Inflammatory macrophage treated with lipopolysaccharide for 4 hours (primary cell): ENCODE results near the gene CD58.
"Not testable (repeated sequence)": the region's sequence is repeated elsewhere in the genome, so short reads cannot be mapped to it uniquely, and the experiment has no call there.

Source experiments
- DNase-seq: peaks from one replicate; pipeline ENCODE4 v3.0.0-alpha.2; 2020

The CD58 gene, protein sequence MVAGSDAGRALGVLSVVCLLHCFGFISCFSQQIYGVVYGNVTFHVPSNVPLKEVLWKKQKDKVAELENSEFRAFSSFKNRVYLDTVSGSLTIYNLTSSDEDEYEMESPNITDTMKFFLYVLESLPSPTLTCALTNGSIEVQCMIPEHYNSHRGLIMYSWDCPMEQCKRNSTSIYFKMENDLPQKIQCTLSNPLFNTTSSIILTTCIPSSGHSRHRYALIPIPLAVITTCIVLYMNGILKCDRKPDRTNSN

DNA sequence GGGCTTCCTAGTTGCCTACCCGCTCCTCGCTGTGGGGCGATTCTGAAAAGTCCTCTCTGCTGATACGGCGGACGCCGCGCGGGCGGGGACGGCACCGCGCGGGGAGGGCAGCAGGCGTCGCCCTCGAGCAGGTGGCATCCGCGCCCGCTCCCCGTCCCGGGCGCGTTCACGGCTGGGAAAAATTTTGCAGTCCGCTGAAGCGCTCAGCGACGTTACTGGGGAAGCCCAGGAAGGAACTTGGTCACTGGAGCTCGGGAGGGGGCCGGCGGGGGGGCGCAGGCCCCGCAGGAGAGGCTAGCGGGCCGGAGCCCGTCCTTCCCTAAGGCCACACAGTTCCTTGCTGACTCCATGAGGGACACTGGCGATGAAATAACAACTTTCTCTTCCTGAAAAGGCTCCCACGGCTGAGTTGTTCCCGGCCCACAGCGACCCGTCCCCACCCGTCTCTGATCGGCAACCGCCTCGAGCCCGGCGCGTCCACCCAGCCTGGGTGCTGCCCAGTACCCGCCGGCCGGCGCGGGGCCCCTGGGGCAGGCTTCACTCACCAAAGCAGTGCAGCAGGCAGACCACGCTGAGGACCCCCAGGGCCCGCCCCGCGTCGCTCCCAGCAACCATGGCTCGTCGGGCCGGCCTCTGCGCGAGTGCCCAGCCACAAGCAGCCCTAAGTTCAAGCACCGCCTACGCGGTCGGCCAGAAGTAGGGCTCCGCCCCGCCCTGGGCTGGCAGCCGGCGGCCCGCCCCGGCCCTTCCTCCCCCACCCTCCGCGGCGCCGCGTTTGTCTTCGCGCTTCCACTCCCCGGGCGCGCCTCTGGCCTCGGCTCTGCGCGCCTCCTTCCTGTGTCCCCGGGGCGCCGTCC is at the start of gene CD58:
Gene CD58 (minus strand): TSS at position 669 of the 857 bp plus-strand sequence. CDS start 54 bp downstream, at position 615.
- DNase-seq = peak; percentile 97

DNA sequence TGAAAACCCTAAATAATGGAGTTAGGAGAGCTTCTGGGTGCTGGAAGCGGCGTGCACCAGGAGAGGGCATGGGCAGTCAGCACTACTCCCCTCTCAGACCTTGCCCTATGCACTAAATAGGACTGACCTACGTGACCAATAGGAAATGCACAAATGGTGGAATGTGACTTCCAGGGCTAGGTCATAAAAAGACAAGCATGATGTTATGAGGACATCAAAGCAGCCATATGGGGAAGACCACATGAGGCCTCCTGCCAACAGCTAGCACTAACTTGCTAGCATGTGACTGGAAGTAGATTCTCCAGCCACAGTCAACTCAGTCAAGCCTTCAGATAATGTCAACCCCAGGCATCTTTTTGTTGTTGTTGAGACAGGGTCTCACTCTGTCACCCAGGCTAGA is 49.6 kb upstream of the CD58 start:
- not testable (repeated sequence) for DNase-seq

DNA sequence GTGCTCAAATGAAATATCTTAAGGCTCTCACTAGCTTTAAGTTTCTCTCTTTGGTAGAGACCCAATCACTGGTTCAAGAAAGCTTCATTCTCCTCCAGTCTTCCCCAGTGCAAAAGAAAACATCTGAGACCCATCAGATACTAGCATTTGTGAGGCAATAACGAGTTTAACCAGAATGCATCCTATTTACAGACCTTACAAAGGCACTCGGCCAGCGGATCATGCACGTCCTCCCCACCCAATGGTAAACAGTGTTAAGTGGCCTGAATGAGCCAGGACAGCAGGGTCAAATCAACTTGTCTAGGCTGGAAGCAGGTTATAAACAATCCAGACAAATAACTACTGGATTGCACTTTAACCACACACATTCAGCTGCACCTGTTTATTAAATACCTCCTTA is 48.3 kb upstream of the CD58 start:
- DNase-seq = not testable (repeated sequence)

DNA sequence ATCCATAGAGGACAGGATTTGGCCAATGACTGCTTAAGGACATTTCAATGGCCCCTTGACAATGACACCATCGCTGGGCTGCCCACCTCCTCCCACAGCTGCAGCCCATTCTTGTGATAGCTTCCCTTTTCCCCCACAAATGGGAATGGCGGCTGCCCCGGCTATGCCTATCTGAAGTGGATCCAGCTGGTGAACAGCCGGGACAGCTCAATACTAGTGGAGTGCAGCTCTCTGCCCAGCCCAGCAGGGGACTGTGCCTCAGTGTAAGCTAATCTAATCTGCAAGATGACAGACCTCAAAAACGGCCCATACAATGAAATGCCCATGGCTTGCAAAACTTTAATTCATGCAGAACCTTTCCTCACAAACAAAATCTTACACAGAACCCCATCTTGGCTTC is 47.0 kb upstream of the CD58 start:
- DNase-seq = not testable (repeated sequence)

DNA sequence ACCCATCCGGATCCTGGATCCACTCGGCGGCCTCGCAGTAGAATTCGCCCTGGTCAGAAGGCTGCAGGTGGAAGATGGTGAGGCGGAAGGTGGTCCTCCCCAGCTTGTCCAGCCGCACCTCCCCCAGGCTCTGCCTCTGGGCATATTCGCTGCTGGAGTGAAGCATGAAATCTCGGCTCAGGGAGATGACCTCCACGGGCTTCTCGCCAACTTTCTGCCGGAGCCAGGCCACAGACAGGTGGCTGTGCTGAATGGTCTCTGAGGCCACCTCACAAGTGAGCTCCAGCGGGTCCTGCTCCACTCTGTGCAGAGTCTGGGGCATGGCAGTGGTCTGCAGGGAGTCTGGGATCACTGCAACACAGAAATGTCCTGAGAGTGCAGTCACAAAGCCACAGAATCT is 43.0 kb upstream of the CD58 start:
- DNase-seq = not testable (repeated sequence)

DNA sequence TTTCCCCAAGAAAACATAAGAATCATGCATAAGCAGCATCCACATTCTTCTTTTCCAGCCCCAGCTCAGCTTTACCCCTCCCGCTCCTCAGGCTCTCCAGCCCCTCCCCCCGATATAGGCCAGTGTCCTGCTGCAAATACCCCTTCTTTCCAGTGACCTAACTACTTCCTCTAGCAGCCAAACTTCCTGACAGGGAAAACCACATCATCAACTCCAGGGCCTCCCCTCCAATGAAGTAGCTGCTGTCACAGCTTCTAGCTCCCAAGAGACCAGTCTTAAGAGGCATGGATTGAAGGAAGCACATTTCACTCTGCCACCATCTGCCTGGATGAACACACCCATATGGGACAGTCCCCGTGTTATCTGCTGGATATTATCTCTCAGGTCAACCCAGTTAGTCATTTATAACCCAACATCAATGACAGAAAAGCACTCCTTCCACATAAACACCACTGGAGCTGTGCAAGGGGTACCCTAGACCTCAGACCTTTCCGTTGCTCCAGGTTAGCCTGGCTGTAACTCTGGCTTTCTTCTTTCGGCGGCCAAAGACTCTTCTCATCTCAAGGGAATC is 39.1 kb upstream of the CD58 start:
- not testable (repeated sequence) for DNase-seq

DNA sequence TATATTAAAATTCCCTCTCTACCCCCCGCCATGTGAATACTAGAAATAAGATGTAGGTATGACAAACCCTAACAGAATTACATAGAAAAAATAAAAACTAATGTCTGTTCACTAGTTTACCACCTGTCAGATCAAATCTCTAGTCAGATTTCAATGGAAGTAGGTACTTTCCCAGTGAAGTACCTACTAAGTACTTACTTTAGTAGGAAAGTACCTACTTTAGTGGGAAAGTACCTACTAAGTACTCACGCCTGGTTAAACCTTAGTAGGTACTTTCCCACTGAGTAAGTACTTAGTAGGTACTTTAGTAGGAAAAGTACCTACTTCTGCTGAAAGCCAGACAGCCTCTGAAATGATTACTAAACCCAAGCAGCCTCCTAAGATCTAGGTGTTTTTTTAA is 38.0 kb upstream of the CD58 start:
- not testable (repeated sequence) for DNase-seq

DNA sequence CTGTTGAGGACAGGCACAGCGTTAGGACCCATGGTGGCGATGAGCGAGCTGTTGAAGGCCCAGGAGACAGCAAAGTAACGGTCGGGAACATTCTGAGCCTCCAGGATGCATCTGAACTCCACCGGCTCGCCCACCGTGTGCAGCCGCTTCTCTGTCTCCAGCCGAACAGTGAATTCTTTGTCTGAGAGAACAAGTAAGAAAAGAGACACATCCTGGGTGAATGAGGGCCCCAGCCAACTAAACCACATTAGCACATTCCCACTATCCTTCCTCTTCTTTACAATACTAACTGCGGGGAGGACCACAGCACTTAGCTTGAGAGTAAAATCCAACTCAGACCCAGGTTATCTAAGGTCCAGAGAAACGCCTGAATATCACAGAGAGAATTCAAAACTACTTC is 37.3 kb upstream of the CD58 start:
- not testable (repeated sequence) for DNase-seq

DNA sequence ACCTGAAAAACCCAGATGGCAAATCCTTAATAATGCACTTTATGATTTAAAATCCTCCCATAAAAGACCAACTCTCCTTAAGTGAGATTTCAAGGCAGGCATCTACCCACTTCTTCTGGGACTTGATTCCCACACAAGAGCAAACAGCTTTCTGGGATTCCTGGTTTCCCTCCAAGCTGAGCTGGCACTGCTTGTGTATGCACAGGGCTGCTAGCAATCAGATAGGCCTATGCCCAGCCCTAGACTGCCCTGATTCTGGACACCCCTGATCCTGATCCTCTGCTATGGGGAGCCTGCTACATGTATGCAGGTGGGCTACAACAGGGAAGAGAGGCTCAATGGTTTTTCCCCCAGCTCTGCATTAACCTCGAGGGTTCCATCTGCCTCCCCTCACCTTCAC is 36.6 kb upstream of the CD58 start:
- DNase-seq = not testable (repeated sequence)

DNA sequence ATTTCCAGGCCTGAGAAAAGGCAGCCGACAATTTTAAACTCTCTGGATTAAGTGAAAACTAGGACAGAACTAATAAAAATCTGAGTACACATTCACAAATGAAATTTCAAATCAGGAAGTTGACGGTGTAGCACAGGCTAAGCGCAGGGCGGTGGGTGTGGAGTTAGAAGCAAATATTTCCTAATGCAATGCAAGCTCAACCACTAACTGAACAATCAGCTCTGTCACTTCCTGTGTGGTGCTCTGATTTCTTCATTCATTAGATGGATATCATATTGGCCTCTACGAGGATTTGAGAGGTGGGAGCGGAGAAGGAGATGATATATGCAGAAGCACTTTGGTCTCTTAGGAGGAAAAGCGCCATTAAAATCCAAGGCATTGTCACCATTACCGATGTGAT is 35.2 kb upstream of the CD58 start:
- peak; percentile 89 for DNase-seq

DNA sequence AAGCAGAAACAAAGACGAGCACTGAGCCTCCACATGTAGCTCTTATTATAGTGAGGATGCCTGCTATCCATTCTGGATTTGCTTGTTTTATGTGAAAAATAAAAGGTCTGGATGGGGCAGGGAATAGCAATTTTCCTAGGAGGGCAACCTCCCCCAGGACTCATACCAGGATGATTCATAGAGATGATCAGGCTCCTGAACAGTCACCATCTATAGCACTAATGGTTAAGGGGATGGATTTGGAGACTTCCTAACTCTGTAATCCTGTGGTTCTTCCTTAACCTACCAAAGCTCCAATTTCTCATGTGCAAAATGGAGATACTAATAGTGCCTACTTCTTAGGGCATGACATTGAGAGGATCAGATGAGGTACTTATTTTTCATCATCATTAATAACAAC is 34.5 kb upstream of the CD58 start:
- no peak for DNase-seq

DNA sequence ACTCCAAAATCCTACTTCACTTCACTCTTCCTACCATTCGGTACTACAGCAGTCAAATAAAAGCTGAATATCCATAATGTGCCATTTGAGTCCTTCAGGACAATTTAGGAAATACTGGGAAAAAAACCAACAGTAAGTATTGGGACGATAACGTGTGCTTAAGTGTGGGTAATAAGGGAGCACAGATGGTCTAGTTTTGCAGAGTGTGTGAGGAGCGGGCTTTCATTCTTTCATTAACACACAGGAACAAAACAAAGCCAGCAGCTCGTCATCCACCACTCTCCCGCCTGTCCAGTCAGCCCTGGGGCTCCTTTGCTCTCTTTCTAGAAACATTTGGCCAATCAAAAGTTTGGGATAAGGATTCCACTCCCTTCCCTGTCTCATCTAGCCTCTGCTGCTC is 33.6 kb upstream of the CD58 start:
- DNase-seq = not testable (repeated sequence)

DNA sequence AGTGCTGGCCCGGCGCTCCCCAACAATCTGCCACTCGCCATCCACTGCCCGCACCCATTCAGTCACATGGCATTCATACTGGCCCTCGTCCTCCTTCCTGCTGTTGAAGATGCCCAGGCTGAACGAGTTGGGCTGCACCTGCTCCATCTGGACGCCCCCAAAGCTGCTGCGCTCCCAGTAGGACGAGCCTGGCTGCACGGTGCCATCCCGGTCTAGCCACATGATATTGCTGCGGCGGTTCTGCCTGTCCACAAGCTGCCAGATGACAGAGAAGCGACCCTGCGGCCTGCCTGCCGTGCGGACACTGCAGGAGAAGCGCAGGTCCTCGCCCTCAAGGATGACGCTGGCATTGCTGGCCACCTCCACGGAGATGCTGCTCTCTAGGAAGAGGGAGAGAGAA is 32.8 kb upstream of the CD58 start:
- DNase-seq = not testable (repeated sequence)

DNA sequence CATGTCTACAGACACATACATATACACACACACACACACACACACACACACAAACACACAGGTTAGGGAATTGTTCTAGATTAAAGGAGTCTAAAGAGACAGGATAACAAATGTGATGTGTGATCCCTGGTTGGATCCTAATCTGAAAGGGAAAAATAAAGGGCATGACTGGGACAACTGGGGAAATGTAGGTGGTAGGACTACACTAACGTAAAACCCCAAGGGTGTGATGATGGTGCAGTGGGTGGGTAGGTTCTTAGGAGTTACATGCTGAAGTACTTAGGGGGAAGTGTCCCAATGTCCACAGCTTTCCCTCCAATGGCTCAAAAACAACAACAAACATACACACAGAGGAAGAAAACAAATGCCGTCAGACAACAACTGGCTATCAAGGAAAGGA is 28.5 kb upstream of the CD58 start:
- peak; percentile 30 for DNase-seq

DNA sequence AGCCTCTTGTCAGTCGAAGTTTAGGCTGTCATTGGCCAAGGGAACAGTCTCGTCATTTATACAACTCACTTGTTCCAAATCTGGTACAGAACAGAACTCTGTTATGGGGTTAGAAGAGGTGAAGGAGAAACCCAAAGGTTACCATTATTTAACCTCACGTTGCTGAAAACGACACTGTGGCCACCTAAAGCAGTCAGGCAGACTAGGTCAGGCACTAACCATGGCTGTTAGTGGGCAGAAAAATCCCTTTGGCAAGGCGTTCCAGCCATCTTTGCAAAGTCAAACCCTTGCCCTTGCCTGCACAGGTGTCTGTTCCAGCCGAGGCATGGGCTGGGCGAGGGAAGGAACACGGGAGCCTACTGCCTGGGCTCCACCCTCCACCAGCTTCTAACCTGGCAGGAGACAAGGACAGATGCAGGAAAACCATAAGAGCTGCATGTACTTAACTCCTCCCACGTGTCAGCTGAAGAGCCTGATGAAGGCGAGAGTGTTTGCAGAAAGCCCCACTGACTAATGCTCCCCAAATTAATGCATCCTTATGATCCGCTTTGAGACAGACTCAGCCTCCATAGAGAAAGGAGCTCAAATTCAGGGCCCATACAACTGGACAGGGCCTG is 27.7 kb upstream of the CD58 start:
- DNase-seq = not testable (repeated sequence)

DNA sequence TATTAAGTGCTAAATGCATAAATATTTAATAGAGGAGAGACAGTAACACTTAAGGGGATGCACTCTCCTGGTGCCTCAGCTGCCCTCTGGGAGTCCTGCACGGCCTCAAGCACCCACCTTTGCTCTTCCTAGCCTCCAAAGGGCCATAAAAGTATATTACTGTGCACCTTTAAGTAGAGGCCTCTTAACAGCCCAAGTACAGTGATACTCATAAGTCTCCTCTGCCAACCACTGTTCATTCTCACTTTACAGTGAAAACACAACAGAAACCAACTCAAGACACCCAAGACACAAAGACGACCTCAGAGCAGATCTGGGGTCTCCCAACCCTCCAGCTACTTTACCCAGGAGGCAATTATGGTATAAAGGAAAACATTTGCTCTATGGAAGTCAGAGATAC is 26.6 kb upstream of the CD58 start:
- DNase-seq = not testable (repeated sequence)

DNA sequence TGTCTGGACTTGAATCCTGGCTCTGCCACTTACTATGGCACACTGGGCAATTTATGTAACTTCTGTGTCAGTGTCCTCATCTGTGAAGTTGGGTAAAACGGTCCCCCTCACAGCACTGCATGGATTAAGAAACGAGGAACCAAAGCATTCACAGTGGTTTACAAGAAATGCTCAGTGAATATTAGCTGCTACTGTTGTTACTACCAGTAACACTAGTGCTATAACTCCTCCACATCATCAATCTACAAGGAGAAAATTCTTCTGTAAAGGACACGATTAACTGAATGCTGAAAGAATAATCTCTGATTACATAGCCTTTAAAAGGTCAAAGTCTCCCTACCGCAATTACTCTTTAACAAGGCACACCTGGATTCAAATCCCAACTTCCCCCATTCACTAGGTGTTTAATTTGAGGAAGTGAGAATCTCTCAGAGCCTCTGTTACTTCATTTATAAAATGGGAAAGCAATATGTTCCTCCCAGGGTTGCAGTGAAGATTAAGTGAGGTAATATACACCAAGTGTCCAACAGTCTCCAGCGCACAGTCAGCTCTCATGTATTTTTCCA is 26.0 kb upstream of the CD58 start:
- DNase-seq = peak; percentile 38

DNA sequence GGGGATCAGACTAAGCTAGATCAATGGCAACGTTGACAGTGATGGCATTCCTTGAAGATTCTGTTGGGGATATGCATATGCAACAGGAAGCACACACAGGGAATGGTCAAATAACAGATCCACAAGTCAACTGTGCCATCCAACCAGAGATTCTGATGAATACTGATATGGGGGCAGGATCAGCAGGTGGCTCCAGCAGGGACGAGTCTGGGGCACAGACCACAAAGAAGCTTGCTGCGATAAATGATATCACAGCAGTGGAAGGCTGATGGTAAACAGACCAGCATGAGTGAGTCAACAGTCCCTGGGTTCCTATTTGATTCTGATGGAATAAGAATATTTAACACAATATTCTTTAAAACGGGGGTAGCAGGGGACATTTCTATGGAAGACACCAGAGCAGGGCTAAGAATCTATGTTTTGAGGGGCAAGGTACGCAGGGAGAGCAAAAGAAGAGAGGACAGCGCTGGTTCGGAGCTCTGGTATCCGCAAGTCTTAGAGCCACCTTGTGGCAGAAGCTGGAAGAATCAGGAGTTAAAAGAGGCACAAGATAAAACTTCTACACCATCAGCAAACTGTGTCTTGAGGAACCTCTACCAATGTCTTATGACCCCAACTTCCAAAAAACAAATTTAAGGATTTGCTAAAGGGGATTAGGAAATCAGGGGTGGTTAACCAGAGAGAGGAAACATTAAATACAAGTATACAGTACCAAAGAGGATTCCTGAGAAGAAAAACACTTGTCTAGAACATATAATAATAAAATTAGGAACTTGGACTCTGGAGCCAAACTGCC is 25.3 kb upstream of the CD58 start:
- peak; percentile 47 for DNase-seq

DNA sequence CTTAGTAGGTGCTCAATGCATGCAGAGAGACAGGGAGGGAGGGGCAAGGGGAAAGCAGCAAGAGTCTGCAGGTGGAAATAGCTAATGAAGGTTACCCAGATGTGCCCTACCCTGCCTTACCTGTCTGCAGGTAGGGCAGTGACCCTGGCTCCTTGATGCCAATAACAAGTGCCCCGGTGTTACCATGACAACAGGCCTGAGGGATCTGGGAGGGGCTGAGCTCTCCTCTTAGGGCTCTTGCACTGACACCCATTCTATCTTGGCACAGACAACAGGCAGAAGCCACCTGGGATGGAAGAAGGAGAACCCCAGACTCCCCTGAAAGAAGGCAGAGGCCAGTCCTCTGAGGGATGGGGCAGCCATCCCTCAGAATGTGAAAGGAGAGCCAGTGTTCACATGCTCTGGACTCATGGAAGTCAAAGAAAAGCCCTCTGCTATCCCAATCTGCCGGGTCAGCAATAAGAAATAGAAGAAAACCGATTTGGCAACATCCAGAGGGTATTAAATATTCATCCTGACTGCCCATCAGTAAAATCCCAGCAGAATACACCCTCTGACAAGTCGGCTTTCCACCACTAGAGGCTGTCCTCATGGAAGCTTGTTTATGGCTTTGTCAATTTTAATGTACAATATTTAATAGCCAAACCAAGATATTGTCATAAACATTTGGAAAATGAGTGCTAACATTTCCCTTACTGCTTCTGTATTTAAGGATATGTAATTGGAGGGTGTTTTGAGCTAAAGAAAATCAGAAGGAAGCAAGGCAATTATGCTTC is 24.4 kb upstream of the CD58 start:
- not testable (repeated sequence) for DNase-seq

DNA sequence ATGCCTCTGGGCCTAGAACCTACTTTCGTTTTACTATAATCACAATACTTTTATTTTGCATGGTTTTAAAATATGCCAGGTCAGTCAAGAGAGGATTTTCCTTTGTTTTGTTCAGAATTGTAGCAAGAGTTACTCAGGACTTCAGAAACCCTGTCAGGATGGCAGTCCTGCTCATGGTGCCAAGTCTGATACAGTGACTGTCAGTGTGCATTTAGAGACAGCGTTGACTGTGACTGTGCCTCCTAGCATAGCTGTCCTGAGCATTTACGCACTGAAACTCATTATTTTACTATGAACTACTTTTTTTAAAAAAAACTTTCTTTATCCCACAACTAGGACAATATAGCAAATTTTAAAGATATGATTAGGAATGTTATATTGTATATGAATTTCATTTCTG is 23.2 kb upstream of the CD58 start:
- DNase-seq = not testable (repeated sequence)

DNA sequence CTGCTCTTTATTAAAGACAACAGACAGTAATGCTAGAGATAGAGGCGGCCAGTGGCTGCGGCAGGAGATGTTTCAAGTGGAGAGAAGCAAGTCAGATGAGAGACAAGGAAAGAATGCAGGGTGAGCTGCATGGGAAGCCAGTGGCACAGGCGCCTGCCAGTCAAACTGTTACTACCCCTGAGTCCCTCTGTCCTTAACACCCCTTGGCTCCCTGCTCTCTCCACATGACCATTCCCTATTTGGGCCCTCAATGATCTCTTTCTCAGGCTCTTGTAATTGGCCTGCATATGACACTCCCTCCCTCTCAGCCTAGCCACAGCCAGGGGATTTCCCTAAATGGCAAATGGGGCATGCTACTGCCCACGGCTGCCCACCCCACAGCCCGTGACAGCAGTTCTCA is 22.6 kb upstream of the CD58 start:
- DNase-seq = not testable (repeated sequence)
